ENCODE measurements around the gene ASTN2. TPM values are rescaled to one million over a fixed set of nuclear protein-coding genes. Genes with fewer than 3 reads are reported as not detected.

ASTN2 gene
- polyA plus RNA-seq, 1 donor from 2014 or later = 6.8 TPM

DNA sequence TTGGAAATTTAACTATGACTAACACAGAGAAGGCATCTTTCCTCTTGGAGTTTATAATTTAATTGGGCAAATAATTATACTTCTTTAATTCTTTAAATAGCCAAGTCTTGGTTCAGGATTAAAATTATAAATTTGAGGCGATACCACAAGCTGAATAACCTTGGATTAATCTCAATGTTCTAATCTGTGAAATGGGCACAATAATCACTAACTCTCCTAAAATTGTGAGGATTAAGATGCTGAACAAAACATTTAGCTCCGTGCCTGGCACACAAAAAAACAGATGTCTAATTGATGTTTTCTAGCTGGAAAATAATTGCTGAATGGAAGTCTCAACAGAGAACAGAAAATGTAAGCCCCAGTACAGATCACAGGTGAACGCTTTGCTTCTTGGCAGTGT lies 797.5 kb downstream of the ASTN2 start:
- Histone ChIP-seq H3K9me2 (ENCODE audit: insufficient read depth, low read length) (no peaks in the 10 kb centered on the region), H3K79me2 (replicated peaks; ENCODE audit: insufficient read depth, low read length) (no peaks in the 10 kb centered on the region), H3K27ac (ENCODE audit: low read length) (no peak overlapping the region), H3K27me3 (ENCODE audit: insufficient read depth, low read depth, low read length) (no peaks in the 10 kb centered on the region), H2AFZ (ENCODE audit: low read depth, low read length) (no peak overlapping the region), H3K9ac (ENCODE audit: low read length) (no peak overlapping the region), H3K4me2 (ENCODE audit: low read length) (no peak overlapping the region), H3F3A (ENCODE audit: insufficient read depth, low read length, poor library complexity, severe bottlenecking) (no peaks in the 10 kb centered on the region), H3K4me3 (ENCODE audit: low read length) (no peak overlapping the region), H3K36me3 (ENCODE audit: insufficient read depth, low read length) (no peaks in the 10 kb centered on the region), H4K20me1 (ENCODE audit: insufficient read depth) (no peaks in the 10 kb centered on the region), H3K9me3 (ENCODE audit: low read length) (no peaks in the 10 kb centered on the region)
- TF ChIP-seq POLR2AphosphoS5 (IDR thresholded peaks at IDR 0.05) = no peak
- TF ChIP-seq EZH2 (IDR thresholded peaks at IDR 0.05; ENCODE audit: borderline replicate concordance, insufficient read depth, low read length, poor library complexity, severe bottlenecking) = no peak
- no peak for TF ChIP-seq TAF1 (IDR thresholded peaks at IDR 0.05; ENCODE audit: low read depth)
- TF ChIP-seq, protein P1, sequence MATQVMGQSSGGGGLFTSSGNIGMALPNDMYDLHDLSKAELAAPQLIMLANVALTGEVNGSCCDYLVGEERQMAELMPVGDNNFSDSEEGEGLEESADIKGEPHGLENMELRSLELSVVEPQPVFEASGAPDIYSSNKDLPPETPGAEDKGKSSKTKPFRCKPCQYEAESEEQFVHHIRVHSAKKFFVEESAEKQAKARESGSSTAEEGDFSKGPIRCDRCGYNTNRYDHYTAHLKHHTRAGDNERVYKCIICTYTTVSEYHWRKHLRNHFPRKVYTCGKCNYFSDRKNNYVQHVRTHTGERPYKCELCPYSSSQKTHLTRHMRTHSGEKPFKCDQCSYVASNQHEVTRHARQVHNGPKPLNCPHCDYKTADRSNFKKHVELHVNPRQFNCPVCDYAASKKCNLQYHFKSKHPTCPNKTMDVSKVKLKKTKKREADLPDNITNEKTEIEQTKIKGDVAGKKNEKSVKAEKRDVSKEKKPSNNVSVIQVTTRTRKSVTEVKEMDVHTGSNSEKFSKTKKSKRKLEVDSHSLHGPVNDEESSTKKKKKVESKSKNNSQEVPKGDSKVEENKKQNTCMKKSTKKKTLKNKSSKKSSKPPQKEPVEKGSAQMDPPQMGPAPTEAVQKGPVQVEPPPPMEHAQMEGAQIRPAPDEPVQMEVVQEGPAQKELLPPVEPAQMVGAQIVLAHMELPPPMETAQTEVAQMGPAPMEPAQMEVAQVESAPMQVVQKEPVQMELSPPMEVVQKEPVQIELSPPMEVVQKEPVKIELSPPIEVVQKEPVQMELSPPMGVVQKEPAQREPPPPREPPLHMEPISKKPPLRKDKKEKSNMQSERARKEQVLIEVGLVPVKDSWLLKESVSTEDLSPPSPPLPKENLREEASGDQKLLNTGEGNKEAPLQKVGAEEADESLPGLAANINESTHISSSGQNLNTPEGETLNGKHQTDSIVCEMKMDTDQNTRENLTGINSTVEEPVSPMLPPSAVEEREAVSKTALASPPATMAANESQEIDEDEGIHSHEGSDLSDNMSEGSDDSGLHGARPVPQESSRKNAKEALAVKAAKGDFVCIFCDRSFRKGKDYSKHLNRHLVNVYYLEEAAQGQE (IDR thresholded peaks at IDR 0.05; ENCODE audit: borderline replicate concordance) = no peak
- no peak for TF ChIP-seq RAD21 (conservative IDR thresholded peaks at IDR 0.05)
- TF ChIP-seq, protein P2, sequence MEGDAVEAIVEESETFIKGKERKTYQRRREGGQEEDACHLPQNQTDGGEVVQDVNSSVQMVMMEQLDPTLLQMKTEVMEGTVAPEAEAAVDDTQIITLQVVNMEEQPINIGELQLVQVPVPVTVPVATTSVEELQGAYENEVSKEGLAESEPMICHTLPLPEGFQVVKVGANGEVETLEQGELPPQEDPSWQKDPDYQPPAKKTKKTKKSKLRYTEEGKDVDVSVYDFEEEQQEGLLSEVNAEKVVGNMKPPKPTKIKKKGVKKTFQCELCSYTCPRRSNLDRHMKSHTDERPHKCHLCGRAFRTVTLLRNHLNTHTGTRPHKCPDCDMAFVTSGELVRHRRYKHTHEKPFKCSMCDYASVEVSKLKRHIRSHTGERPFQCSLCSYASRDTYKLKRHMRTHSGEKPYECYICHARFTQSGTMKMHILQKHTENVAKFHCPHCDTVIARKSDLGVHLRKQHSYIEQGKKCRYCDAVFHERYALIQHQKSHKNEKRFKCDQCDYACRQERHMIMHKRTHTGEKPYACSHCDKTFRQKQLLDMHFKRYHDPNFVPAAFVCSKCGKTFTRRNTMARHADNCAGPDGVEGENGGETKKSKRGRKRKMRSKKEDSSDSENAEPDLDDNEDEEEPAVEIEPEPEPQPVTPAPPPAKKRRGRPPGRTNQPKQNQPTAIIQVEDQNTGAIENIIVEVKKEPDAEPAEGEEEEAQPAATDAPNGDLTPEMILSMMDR (IDR thresholded peaks at IDR 0.05; ENCODE audit: poor library complexity, severe bottlenecking) = no peak

DNA sequence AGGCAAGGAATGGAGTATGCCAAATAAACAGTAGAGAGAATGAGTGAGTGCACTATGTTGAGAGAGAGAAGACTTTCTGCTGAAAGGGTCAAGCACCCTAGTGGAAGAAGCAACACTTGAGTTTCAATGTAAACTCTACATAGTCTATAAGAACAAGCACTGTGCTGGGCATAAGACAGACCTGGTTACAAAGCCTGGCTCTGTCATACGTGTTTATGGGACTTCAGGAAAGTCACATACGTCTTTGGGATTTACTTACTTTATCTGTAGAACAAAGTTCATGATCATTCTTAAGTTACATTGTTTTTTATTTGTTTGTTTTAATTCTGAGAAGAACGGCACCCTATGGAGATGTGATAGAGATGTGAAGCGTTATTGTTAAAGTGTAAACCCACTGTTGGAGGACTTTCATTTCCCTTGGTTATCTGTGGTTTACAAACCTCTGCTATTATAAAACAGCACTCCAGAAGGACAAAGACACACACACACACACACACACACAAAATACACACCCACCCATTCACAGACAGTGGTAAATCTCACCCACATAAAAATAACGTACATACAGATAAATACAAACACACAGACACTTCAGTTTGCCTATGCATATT lies 798.4 kb downstream of the ASTN2 start:
- Histone ChIP-seq H3K9me3 (ENCODE audit: low read length) (no peaks in the 10 kb centered on the region), H3K27ac (ENCODE audit: low read length) (no peak overlapping the region), H3K4me3 (ENCODE audit: low read length) (no peak overlapping the region), H3K36me3 (ENCODE audit: insufficient read depth, low read length) (no peaks in the 10 kb centered on the region), H2AFZ (ENCODE audit: low read depth, low read length) (no peak overlapping the region), H3F3A (ENCODE audit: insufficient read depth, low read length, poor library complexity, severe bottlenecking) (no peaks in the 10 kb centered on the region), H3K27me3 (ENCODE audit: insufficient read depth, low read depth, low read length) (no peaks in the 10 kb centered on the region), H3K9me2 (ENCODE audit: insufficient read depth, low read length) (no peaks in the 10 kb centered on the region), H3K9ac (ENCODE audit: low read length) (no peak overlapping the region), H3K79me2 (replicated peaks; ENCODE audit: insufficient read depth, low read length) (no peaks in the 10 kb centered on the region), H3K4me2 (ENCODE audit: low read length) (no peak overlapping the region), H4K20me1 (ENCODE audit: insufficient read depth) (no peaks in the 10 kb centered on the region)
- TF ChIP-seq MXI1 (conservative IDR thresholded peaks at IDR 0.05; ENCODE audit: poor library complexity, severe bottlenecking) (no peak), EZH2 (IDR thresholded peaks at IDR 0.05; ENCODE audit: borderline replicate concordance, insufficient read depth, low read length, poor library complexity, severe bottlenecking) (no peak), RAD21 (conservative IDR thresholded peaks at IDR 0.05) (no peak), SMC3 (conservative IDR thresholded peaks at IDR 0.05; ENCODE audit: poor library complexity) (no peak), TAF1 (IDR thresholded peaks at IDR 0.05; ENCODE audit: low read depth) (no peak), EP300 (conservative IDR thresholded peaks at IDR 0.05; ENCODE audit: poor library complexity, severe bottlenecking) (no peak), POLR2AphosphoS5 (IDR thresholded peaks at IDR 0.05) (no peak)
- TF ChIP-seq, protein P2 (IDR thresholded peaks at IDR 0.05; ENCODE audit: poor library complexity, severe bottlenecking) = no peak
- TF ChIP-seq, protein P1 (IDR thresholded peaks at IDR 0.05; ENCODE audit: borderline replicate concordance) = no peak
